NK-92 (cell line): ENCODE results near the gene SNX9.
"Not testable (repeated sequence)": the region's sequence is repeated elsewhere in the genome, so short reads cannot be mapped to it uniquely, and the experiment has no call there.

Experiments used
- DNase-seq: peaks from one replicate; lab custom pipeline; 2025; ENCODE audit not compliant: unreplicated experiment; lab: John Stamatoyannopoulos, UW

SNX9 gene

GRCh38 chr6:157880534-157880933, 57.5 kb downstream of the SNX9 start:
- DNase-seq: no peak

GRCh38 chr6:157881342-157881741, 58.3 kb downstream of the SNX9 start:
- DNase-seq: no peak

- no peak for DNase-seq
These were observed 61.7 kb downstream of the SNX9 start for GRCh38 chr6:157884756-157885155.

DNA sequence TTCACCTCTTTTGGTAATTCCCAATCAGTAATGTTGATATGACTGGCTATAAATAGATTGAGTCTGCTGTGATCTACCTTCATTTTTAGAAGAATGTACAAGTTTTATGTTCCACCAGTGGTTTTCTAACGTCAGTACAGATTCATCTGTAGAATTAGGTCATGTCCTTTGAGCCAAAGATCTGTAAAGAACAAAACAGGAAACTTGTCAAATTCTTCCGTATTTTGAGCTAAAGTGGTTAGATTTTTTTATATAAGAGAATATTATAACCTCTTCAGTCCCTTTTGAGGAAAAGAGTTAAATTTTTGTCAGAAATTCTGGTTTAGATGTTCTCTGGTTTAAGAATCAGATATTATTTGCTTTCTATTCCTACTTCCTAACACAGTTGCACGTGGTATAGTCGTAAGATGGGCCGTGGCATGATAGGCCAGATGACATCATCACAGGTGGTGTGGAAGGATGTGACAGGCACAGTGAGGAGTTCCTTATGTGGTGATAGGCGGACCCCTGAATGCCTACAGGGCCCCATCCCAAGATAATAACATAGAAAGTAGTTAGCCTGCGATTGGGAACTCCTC, 62.3 kb downstream of the SNX9 start:
- DNase-seq: no peak

- DNase-seq: no peak
These were observed 62.8 kb downstream of the SNX9 start for GRCh38 chr6:157885876-157886275.

DNA sequence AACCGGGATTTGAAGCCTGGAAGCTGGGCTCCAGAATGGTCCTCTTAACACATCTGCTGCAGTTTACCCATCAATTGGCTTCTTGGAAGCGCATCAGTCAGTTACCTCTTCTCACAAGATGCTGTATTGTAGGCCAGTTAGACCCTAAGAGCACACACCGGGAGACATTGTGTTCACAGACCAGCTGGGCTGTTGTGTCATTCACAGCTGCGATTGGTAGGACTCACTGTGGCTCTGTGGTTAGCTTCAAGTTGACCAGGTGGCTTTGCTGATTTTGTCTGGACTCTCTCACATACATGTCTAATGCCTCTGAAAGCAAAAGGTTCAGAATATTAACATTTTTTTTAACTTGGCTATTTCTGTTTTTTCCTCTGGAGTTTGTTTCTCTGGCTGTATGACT, 64.8 kb downstream of the SNX9 start:
- DNase-seq: no peak

DNA sequence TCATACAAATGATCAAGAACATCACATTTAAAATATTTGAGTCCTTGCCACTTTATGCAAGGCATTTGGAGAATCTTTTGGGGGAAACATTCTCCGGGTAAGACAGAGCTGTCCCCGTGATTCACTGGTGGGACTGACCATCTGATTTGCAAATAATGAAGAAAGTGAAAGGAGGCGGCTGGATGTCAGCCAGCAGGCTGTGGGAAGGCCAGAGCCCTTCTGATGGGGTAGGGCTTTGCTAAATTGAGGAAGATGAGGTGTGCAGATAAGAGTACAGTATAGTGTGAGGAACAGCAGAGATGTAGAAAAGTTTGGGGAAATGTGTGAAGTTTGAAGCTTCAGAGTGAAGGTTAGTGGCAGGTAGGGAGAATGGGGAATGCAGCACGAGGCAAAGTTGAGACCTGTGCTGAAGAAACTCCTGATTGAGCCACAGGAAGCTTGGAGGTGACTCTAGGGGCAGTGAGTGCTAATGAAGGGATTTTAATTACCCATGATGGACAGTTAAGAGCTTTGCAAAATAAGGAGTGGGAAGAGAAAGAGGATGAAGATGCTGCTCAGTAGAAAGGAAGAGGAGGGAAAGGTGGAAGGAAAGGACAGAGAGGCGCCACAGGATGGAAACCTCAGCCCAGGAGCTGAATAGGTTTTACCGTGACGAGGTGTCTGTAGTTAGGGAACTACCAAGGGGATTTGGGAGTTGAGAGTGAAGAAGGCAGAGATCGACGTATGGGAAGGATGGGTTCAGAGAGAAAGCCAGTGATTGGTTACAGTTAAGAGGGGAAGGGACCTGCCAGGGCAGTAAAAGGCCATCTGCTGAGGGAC, 68.7 kb downstream of the SNX9 start:
- DNase-seq: no peak

DNA sequence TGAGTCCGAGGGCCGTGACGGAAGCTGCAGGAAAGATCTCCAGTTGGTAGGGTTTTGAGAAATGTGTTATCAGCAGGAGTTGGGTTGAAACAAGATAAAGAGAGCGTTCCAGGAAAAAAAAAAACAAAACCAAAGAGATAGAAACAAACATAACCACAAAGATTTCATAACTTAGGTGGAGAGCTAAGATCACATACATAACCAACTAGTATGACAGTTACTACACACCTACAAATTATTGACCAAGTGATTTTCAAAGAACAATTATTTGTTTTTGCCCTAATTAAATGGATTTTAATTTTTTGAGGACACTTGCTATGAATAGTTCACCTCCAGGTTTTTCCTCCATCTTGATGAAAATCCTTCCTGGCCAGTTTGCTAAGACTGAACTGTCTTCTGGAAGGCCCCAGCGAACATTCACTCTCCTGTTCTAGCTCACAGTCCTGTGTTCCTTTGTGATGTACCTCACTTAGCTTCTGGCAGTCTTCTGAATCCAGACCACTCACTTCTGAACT, 69.4 kb downstream of the SNX9 start:
- DNase-seq: no peak

GRCh38 chr6:157893238-157893637, 70.2 kb downstream of the SNX9 start:
- no peak for DNase-seq

DNA sequence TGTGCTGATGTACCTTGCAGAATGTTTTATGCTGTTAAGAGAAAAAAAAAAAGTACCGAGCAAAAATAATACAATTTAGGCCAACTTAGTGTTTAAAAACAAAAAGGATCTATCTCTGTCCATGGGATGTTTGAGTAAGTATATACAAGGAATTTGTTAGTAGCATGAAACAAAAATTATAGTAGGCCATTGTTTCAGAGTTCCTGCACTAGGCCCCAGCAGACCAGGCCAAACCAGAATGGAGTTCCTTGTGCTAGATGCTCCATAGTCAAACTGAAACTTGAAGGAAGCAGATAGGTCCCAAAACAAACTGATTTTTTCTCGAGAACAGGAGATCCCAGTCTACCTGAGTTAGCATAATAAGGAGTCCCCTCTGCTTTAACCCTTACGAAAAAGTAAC, 72.5 kb downstream of the SNX9 start:
- DNase-seq: no peak

DNA sequence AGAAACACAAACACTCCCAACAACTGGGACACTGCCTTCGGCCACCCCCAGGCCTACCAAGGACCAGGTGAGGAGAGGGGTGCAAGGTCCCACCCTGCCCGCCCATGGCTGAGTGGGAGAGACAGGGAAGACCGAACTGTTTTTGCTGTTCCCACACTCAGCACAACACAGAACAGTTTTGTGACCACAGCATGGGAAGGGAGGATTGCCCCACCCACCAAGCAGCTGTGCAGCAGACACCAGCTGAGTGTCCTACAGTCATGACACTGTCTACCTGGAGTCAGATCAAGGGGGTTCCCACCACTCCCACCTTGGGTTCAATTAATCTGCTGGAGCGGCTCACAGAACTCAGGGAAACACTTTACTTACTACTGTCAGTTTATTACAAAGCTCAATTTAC, 73.9 kb downstream of the SNX9 start:
- DNase-seq: no peak

DNA sequence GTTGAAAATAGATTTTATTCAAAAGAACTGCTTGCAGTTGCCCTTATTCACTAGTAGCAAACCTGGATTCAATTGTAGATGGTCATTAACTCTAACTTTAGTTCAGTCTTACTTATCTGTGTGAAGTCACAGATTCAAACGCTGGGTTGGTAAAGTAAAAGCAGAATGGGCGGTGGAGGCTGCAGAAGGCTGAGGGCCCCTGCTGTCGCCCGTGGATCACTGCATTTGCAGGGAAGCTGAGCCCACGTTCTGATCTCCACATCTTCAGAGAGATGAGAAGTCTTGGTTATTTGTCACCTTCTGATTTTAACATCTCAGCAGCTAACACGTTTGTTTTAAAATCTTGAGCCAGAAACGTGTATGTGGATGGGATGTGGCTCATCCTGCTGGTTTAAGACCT, 75.1 kb downstream of the SNX9 start:
- DNase-seq: no peak

DNA sequence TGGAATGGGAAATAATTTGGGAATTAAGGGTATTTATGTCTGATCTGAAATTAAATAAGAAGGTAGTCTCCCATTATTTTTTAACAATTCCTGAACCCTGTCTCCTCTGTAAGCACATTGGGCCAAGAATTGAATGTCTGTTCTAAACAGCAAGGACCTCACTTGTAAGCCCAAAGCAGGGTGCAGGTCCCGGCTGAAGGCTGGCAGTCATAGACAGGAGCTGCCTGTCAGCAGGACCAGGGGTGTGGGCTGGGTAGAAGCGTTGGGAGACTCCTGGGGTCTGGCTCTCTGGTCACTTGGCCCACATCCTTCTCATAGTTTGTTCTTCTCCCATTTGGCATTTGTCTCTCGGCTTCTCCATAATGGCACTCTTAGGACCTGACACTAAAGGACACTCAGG, 75.6 kb downstream of the SNX9 start:
- DNase-seq: no peak

DNA sequence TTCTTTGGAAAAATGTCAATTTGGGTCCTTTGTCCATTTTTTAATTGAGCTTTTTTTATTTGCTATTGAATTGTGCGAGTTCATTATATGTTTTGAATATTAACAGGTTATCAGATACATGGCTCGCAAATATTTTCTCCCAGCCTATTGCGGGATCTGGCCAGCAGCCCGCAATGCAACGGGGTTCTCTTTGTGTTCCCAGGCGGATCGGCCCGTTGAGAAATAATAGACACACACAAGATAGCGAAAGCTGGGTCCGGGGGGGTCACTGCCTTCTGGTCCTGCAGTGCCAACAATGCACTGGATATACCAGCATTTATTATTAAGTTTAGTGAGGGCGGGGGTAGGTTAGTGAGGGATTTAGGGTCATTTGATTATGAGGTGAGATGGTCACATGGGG, 77.2 kb downstream of the SNX9 start:
- DNase-seq: not testable (repeated sequence)

DNA sequence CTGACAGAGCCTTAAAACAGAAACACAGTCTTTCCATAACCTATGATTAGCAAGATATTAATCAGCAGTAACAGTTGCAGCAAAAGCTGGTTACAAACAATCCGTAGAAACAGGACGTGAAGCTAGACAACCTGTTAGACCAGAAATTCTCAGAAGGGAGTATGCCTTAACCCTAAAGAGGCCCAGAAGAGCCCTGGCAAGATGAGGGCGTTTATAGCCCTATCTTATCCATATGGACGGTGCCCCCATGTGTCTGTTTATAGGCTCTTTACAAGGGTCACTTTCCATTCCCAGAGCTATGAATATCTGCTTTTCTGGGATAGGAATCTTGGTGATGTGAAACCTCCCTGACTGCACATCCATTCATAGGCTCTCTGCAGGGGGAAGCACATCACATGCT, 77.7 kb downstream of the SNX9 start:
- DNase-seq: not testable (repeated sequence)

- DNase-seq: no peak
These were observed 82.0 kb downstream of the SNX9 start for GRCh38 chr6:157904999-157905398.

DNA sequence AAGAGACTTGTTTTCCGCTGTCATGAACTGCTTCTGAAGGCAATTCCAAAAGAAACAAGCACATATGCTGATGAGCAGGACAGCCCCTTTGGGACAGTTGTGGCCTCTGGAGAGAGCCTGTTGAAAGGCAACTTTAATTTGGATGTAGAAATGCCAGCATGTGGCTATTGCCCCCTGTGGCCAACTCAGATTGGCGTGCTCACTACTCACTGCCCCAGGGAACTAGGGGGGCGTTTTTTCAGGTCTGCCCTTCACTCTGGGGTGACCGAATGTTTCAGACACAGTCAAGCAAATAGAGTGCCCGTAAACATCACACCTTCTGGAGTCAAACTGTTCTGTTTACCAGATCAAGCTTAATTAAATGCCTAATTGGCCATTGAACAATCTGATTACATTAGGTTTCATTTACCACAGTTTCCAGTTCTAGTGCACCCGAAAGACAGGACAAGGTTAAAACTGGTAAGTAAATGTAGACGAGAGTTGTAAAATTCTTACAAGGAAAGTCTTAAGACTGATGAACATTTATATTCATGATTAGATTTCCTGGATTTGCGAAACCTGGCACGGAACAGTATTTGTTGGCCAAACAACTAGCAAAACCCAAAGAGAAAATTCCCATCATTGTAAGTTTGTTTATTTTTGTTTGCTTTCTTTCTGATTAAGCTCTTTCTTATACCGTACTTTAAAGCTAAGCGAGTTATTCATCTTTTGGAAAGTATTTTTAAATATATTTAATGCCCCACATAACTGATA, 82.7 kb downstream of the SNX9 start:
- DNase-seq: no peak

- no peak for DNase-seq
These were observed 83.6 kb downstream of the SNX9 start for GRCh38 chr6:157906537-157907061.

- no peak for DNase-seq
These were observed 84.6 kb downstream of the SNX9 start for GRCh38 chr6:157907651-157908050.

DNA sequence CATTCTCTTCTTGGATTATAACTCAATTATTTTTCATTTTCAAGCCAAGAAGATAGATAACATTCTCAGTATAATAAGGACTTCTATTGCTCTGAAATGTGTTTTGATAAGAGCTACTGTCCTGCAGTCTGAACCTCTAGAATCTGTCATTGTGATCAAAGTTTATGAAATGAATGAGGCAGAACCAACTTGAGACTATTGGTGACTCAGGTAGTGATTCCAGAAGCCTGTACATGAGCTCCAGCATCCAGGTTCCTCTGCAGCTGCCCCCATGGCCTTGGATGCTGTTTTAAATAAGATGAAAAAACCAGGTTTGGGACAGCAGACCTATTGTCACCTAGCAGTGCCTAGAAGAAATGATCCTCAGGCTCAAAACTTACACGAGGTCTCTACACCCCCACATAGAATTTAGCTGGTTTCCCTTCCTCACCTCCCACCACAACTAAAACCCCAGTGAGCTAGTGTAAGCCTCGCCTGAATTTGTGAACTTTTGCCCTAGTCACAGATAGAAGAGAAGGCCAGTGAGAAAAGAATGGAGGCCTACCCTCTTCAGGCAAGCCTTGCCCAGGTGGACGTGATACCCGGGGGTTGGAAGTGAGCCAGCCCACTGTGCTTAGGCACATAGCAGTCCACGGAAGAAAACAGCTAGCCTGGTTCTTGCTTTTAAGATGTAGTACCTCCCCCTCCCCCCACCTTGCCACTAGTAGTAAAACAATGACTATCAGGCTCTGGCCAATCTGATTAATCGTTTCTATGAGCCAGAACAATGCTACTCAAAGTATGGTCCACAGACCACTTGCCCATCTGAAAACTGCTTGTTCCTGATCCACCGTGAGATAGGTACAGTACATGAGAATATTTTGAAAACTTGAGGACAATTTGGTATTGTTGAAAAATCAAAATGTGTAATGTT, 85.6 kb downstream of the SNX9 start:
- DNase-seq: no peak

DNA sequence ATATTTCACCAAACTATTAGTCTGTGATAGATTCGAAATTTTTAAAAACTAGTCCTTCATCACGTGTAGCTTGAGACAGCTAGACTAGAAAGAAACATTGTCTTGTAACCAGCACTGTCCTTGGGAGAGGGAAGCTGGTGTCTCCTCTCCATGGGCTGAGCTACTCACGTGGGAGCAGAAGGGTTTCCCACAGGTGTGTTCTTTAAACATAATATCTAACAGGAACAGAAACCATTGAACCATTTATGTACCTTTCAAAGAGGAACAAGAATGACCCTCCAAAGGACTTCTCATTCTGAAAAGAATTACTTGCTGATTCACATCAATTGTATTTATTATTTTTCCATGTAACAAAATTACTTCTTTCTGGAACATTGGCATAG, 86.2 kb downstream of the SNX9 start:
- DNase-seq: no peak
